H1 (cell line): Measurements from ENCODE around the gene OMP.

Experiments used
- BACH1 ChIP-seq: IDR thresholded peaks from 2 replicates; pipeline ENCODE4 v1.6.1; 2012; ENCODE audit warnings: low read length, improper control_type of control experiment
- CBX8 ChIP-seq: fragments of 300-800, 300-1000 bp; sonication (generic); IDR thresholded peaks from 2 replicates; pipeline ENCODE4 v1.7.1; 2016; ENCODE audit warnings: low read depth, low read length, borderline replicate concordance
- CHD1 ChIP-seq: IDR thresholded peaks from 2 replicates; pipeline ENCODE4 v1.6.1; 2012; ENCODE audit warnings: low read depth, low read length, improper control_type of control experiment
- EGR1 ChIP-seq: IDR thresholded peaks from 2 replicates; pipeline ENCODE4 v1.6.1; 2011; ENCODE audit warnings: low read depth, low read length, borderline replicate concordance
- EZH2 ChIP-seq: fragments of 200-600 bp; sonication (generic); IDR thresholded peaks from 2 replicates; pipeline ENCODE4 v1.7.1; 2012; ENCODE audit warnings: low read depth, mild to moderate bottlenecking, moderate library complexity, low read length, inconsistent platforms; ENCODE audit not compliant: severe bottlenecking
- GTF2F1 ChIP-seq: IDR thresholded peaks from 2 replicates; pipeline ENCODE4 v1.6.1; 2012; ENCODE audit warnings: low read depth, low read length, improper control_type of control experiment, borderline replicate concordance
- PHF8 ChIP-seq: fragments of 200-600 bp; sonication (generic); conservative IDR thresholded peaks from 2 replicates; pipeline ENCODE4 v1.7.1; 2012; ENCODE audit warnings: low read depth, mild to moderate bottlenecking, inconsistent platforms, low read length, moderate library complexity
- POLR2A ChIP-seq, 2 experiments: IDR thresholded peaks; 1 replicate in 1 of 2; 2 replicates in 1 of 2; pipeline ENCODE4 v1.6.1; 2011; ENCODE audit warnings: low read depth in 2 of 2, low read length in 2 of 2, mild to moderate bottlenecking in 2 of 2; ENCODE audit errors: control extremely low read depth in 1 of 2
- RAD21 ChIP-seq, 2 experiments: IDR thresholded peaks in 1 of 2; conservative IDR thresholded peaks in 1 of 2; 2 replicates each; pipeline ENCODE4 v1.6.1; 2011; ENCODE audit warnings: low read depth in 2 of 2, low read length in 2 of 2, improper control_type of control experiment in 1 of 2, inconsistent platforms in 1 of 2, mild to moderate bottlenecking in 1 of 2, moderate library complexity in 1 of 2
- RFX5 ChIP-seq: IDR thresholded peaks from 2 replicates; pipeline ENCODE4 v1.6.1; 2011; ENCODE audit warnings: low read depth, low read length, improper control_type of control experiment, borderline replicate concordance
- SIN3A ChIP-seq, 2 experiments: IDR thresholded peaks in 1 of 2; conservative IDR thresholded peaks in 1 of 2; 2 replicates each; pipeline ENCODE4 v1.6.1; 2011 to 2012; ENCODE audit warnings: low read length in 2 of 2, improper control_type of control experiment in 1 of 2, low read depth in 1 of 2, mild to moderate bottlenecking in 1 of 2
- TCF12 ChIP-seq: IDR thresholded peaks from 2 replicates; pipeline ENCODE4 v1.6.1; 2011; ENCODE audit warnings: low read depth, mild to moderate bottlenecking, low read length
- TF ChIP-seq, protein P1 (sequence below), 3 experiments: IDR thresholded peaks; 1 replicate in 2 of 3; 2 replicates in 1 of 3; pipeline versions ENCODE4 v1.5.1 to v1.6.1; 2011; ENCODE audit warnings: low read length in 3 of 3, mild to moderate bottlenecking in 3 of 3, inconsistent platforms in 2 of 3, low read depth in 1 of 3, moderate library complexity in 1 of 3; ENCODE audit not compliant: insufficient read depth in 1 of 3; ENCODE audit errors: control extremely low read depth in 1 of 3
- TF ChIP-seq, protein P2 (sequence below): IDR thresholded peaks from 2 replicates; pipeline ENCODE4 v1.6.1; 2012; ENCODE audit warnings: inconsistent platforms

DNA sequence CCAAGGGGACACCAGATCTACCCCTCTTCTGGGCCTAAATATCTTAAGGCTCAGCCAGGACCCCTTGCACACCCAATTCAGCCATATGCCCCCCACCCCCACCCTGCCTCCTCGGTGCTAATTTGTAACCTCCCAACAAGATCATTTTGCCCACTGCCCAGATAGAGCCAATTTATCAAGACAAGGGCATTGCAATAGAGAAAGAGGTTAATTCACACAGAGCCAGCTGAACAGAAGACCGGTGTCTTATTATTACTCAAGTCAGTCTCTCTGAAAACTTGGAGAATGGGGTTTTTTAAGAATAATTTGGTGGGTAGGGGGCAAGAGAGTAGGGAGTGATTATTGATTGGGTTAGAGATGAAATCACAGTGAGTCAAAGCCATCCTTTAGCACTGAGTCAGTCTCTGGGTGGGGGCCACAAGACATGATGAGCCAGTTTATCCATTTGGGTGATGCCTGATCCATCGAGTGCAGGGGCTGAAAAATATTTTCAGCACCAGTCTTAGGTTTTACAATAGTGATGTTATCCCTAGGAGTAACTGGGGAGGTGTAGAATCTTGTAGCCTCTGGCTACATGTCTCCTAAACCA is 45.7 kb upstream of the OMP start:
- TF ChIP-seq, protein P1, sequence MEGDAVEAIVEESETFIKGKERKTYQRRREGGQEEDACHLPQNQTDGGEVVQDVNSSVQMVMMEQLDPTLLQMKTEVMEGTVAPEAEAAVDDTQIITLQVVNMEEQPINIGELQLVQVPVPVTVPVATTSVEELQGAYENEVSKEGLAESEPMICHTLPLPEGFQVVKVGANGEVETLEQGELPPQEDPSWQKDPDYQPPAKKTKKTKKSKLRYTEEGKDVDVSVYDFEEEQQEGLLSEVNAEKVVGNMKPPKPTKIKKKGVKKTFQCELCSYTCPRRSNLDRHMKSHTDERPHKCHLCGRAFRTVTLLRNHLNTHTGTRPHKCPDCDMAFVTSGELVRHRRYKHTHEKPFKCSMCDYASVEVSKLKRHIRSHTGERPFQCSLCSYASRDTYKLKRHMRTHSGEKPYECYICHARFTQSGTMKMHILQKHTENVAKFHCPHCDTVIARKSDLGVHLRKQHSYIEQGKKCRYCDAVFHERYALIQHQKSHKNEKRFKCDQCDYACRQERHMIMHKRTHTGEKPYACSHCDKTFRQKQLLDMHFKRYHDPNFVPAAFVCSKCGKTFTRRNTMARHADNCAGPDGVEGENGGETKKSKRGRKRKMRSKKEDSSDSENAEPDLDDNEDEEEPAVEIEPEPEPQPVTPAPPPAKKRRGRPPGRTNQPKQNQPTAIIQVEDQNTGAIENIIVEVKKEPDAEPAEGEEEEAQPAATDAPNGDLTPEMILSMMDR (IDR thresholded peaks at IDR 0.05; ENCODE audit: control extremely low read depth in 1 of 3, insufficient read depth in 1 of 3, low read depth in 1 of 3, low read length in 3 of 3): no peak
- TF ChIP-seq TCF12 (no peak), RFX5 (no peak), PHF8 (no peak), EZH2 (no peak), GTF2F1 (no peak), POLR2A (IDR thresholded peaks at IDR 0.05; ENCODE audit: control extremely low read depth in 1 of 2, low read depth in 2 of 2, low read length in 2 of 2) (no peak), RAD21 (IDR thresholded peaks at IDR 0.05 in 1 of 2, conservative IDR thresholded peaks at IDR 0.05 in 1 of 2; ENCODE audit: low read depth in 2 of 2, low read length in 2 of 2) (no peak), EGR1 (no peak), BACH1 (no peak), CHD1 (no peak), CBX8 (no peak), SIN3A (conservative IDR thresholded peaks at IDR 0.05 in 1 of 2, IDR thresholded peaks at IDR 0.05 in 1 of 2; ENCODE audit: low read depth in 1 of 2, low read length in 2 of 2) (no peak)
- TF ChIP-seq, protein P2, sequence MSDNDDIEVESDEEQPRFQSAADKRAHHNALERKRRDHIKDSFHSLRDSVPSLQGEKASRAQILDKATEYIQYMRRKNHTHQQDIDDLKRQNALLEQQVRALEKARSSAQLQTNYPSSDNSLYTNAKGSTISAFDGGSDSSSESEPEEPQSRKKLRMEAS: no peak
